GM10847 (cell line): Measurements from ENCODE around the gene YIPF1.

ENCODE experiments used
- POLR2A ChIP-seq: IDR thresholded peaks from 2 replicates; pipeline ENCODE4 v1.6.1; 2011; ENCODE audit not compliant: insufficient read length; ENCODE audit errors: extremely low read depth

Gene YIPF1

DNA sequence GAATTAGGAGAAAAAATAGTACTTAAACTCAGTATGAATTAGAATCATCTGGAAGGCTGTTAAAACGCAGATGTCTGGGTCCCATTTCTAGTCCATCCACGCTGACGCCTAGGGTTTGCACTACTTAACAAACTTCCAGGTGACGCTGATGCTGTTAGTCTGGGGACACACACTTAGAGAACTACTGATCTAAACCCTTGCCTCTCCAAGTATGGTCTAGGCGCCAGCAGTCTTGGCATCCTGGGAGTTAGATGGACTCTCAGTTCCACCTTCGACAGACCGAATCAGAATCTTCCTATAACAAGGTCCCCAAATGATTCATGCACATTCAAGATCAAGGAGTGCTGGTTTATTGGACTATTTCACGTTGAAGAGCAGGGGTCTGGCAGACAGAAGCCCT is 15.9 kb upstream of the YIPF1 start:
- no peak for TF ChIP-seq POLR2A

DNA sequence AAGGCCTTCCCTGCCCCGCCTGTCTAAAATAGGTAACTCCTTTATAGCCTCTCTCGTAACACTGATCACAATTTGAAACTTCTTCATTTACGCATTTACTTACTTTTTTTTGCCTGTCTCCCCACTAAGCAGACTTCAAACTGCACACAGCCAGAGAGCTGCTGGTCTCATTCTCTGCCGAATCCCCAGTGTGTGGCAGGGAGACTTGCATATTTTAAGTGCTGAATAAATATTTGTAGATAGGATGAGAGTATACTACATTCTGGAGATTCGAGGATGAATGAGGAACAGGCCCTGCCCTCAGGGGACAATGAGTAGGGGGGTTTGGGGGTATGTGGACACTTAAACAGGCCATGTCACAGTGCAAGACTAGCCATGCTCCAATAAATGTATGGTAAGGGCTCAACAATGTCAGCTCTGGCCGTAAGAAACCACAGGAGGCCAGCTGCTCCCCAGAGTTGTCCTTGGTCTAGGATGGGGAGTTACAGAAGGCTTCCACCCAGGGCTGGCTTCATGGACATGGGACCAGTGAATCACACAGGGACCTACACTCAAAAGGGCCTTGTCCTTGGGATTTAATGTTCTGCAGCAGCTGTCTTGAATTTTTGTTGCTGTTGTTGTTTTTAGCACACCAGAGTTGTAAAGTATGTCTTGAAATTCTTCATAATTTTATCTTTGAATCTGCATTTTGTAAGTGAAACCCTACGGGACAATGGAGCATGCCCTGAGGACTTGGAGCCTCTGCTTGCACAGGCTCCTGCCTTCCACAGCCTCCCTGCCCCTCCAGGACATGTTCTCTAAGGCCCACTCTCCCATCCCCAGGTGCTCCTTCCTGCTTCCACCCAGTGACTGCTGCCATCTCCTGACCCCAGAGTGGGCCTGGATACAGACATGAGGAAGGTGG is 12.9 kb upstream of the YIPF1 start:
- no peak for TF ChIP-seq POLR2A

DNA sequence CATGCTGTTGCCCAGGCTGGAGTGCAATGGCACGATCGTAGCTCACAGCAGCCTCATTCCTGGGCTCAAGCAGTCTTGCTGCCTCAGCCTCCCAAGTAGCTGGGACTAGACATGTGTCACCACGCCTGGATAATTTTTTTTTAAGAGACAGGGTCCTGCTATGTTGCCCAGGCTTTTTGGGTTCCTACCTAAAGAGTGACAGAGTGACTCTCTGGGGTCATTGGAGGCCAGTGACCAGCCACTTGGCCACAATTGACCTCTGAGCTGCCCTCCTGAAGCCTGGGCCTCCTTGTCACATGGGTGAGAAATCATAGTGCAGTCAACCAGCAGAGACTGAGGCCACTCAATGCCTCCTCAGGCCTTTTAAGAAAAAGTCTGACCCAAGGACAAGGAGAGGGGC is 10.1 kb upstream of the YIPF1 start:
- TF ChIP-seq POLR2A = no peak

DNA sequence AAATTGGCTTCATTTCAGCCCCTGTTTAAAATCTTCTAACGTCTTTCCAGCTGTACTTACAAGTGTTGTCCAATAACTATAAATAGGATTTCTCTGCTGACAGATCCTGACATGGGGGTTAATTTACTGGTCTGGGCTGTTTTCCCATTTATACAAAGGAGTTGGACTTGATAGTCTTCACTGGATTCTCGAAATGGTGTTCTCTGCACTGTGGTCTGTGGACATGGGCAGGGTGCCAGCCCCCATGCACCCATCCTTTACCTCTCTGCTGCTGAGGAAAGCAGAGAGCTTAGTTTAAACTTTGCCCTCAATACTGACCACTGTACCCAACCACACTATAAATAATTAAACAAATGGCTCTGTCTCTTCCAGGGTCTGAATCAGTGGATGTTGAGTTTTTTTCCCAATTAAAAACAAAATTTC is 9.6 kb upstream of the YIPF1 start:
- TF ChIP-seq POLR2A = no peak

DNA sequence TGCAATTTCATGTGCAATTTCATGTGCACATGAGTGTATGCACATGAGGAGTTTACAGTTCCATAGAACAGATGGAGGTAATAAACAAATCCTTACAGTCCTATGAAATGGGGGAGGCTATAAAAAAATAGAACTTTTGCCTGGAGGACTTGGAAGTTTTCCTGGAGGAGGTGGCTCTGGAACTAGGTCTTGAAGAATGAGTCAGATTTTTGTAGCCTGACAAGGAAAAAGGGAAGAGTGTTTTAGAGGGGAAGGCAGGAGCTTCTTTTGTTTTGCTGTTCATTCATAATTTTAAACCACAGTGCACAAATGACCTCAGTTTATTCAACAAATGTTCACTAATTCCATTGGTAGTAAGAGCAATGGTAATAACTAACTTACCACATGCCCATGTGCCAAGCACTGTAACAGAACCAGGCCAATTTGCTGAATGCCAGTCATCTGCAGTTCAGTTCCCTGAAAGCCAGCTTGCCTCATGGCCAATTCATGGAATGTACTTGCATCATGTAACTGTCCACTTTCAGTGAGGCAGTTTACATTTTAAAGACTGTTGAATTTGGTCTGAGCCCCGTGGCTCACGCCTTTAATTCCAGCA is 7.1 kb upstream of the YIPF1 start:
- no peak for TF ChIP-seq POLR2A

DNA sequence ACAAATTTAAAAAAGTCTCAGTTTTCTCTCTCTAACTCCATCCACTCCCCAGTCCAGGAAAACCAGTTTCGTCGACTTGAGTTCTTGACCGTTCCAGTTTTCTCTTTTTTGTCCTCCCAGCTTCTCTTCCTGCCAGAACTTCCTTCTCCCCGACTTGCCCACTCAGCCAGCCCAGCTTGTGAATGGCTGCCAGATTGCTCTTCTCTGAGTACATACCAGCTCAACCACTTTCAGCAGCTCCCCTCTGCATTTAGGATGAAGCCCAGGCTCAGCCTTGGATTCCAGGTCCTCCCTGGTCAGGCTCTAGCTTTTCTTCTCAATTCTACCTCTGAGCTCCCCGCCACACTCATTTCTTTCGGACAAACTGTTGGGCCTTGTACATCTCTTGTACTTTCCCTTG is 5.8 kb upstream of the YIPF1 start:
- TF ChIP-seq POLR2A = no peak

DNA sequence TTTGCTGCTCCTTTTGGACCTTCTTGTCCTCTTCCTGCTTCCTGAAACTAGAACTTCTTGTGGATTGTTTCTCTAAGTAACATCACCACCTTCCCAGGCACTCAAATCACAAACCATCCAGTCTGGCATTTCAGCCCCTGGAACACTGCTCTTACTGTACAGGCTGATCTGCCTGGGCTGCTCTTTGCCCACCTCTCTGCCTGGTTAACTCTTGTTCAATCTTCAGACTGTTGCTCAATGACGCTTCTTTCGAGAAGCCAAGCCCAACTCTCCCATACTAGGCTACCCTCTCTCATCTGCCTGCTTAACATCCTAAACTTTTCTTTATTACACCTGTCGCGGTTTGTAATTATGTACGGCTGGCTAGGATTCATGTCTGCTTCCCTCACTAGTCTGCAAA is 5.0 kb upstream of the YIPF1 start:
- TF ChIP-seq POLR2A = no peak

DNA sequence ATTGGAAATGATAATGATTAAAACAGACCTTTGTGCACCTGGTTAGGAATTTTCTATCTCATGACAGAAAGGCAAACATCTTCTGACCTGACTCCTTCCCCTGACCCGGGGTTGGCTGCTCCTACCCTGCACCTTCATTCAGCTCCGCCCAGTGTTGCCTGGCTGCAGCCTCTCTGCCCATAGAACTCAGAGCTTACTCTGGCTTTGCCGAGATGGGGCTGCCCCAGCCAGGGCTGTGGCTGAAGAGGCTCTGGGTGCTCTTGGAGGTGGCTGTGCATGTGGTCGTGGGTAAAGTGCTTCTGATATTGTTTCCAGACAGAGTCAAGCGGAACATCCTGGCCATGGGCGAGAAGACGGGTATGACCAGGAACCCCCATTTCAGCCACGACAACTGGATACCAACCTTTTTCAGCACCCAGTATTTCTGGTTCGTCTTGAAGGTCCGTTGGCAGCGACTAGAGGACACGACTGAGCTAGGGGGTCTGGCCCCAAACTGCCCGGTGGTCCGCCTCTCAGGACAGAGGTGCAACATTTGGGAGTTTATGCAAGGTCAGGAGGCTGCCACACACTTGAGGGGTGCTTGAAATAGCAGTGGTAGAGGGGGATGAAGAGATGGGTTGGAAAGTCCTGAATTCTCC is 4.5 kb upstream of the YIPF1 start, which contains the start of gene DIO1:
DIO1 (plus strand) TSS at position 189 of the 638 bp plus-strand sequence; CDS start at position 213, 24 bp downstream.
- TF ChIP-seq POLR2A = no peak

DNA sequence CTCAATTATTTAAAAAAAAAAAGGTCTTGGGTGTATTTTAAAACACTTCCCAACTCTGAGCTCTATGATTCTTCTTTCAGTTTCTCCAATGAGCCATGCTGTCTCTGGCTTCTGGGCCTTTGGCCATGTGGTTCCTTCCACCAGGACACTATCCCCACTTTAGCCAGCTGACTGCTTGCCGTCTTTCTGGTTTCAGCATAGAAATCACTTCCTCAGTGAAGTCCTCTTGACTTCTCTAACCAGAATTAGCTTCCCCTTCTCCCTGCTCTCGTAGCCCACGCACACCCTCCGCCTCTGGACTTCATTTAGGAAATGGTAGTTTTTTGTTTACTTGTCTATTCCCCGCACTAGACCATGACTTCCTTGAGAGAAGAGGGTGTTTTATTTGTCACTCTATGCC is 3.3 kb upstream of the YIPF1 start:
- no peak for TF ChIP-seq POLR2A

DNA sequence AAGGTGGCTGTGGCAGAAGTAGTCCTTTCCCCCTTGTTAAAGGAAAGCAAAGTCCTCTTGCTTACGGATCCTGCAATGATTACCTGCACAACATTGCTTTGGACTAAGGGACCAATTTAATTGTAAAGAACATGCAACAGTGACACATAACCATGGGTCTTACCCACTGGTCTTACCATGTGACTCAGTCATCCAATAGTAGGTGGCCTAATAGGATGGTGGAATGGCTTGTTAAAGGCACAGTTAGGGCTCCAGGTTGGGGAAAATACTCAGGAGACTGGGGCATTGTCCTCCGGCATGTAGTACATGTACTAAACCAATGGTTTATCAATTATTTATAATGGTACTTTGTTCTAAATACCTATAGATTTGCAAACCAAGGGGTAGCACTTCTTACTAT is 2.1 kb upstream of the YIPF1 start:
- TF ChIP-seq POLR2A = no peak

DNA sequence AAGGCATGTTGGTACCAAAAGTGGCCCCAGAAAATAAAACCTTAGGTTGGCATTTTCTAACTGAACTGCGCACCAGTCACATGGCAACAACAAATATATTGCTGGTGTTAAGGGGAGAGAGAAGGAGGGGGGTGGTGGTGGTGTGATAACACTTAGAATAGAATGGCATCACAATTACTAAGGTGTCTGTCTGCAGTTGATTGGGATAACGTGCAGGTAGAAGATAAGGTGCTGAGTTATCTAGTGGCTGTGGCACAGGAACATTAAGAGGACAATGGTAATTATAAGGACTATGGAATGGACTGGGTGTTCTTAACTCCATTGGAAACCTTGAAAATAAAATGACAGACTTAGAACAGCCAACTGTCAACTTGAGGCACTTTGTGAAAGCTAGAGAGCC is 1.4 kb upstream of the YIPF1 start:
- TF ChIP-seq POLR2A = no peak

DNA sequence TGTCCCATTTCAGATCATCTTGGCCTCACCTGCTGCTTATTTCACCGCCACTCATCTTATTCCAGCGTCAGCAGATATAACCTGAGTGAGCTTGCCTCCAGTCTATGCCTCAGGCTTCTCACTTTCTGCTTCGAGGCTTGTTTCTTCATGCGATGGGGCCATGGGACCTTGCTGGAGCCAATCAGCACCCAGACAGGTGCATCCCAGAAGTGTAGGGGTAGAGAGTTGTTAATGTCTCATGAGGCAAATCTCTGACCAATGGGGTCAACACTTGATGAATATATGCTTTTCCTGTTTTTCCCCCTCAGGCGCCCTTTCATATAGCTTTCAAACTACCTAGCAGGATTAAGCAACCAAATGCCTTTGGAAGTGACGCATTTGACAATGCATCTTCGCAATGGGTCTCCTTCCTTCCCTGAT is 935 bp upstream of the YIPF1 start:
- TF ChIP-seq POLR2A = no peak

DNA sequence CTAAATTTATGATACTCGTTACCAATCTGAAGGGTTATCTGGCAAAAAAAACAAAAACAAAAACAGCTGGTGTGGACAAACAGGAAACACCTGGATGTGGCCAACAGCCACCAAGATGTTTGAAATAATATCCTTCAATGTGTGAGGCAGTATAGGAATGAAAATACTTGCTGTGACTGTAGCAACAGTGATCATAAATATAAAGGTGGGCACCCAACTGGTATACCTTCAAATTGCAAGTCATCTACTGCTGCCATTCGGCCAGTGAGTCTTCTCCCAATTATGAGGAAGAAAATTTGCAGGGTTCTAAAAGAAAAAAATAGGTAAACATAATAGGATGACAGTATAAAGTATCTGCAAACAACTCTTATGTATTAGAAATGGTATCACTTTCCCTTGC is 916 bp downstream of the YIPF1 start:
- TF ChIP-seq POLR2A = no peak

DNA sequence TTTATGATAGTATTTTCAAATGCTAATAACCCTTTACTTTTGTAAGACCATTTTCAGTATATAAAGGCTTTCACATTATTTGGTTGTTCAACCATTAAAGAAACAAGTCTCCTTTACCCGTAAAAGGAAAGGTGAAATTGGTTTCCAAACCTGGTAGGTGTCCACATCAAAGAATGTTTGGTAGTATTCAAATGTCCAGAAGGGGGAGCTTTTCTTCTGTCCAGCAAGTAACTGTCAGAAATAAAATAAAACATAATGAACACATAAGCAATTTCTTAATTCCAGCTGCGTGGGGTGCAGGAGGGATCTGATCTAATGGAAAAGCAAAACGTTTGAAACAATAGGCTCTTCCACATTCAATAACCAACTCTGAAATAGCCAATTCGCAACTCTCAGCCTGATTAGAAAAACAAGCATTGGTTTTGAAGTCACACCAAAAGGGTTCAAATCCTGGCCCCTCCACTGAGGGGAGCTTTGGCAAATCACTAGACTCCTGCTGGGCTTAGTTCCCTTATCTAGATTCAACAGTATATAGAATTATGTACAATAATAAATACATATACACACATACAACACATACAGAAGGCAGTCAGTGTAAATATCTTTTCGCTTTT is 11.0 kb downstream of the YIPF1 start:
- TF ChIP-seq POLR2A = no peak

DNA sequence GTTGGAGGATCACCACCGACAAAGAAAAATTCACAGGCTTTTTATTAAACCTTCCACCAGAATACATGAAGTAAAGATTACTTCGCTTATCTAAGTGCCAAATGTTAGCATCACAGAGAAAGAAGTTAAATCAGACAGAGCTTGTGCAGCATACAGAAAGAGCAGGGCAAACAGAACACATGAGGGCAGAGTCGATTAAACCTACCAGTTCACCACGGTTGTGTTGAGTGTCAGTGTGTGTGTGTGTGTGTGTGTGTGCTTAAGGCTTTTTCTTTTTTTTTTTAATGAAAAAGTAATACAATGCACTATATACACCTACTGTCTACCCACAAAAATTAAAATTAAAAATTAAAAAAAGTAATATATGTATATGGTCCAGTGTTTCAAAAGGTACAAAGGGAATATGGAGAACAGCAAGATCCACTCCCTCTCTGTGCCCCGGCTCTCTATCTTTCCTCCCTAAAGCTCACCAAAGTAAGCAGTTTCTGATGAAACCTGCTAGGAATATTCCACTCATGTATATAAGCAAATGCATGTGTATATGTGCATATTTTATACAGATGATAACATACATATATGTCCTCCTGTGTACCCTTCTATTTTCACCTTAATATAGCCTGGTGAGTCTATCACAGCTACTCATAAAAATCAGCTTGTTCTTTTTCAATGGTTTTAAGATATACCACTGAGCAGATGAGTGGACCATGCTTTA is 17.7 kb downstream of the YIPF1 start:
- no peak for TF ChIP-seq POLR2A
